GM12872 (cell line): ENCODE results near the gene SGPP2.

ENCODE experiments used
- CTCF ChIP-seq: IDR thresholded peaks from 3 replicates; pipeline ENCODE4 v1.5.1; 2011; ENCODE audit warnings: low read depth, mild to moderate bottlenecking, low read length, moderate library complexity; ENCODE audit not compliant: insufficient read depth

Gene SGPP2

GRCh38 chr2:222456479-222457077 lies 32.2 kb downstream of the SGPP2 start:
- TF ChIP-seq CTCF, result no peak

- no peak for TF ChIP-seq CTCF
Measured at GRCh38 chr2:222459983-222460382, 35.6 kb downstream of the SGPP2 start.

- TF ChIP-seq CTCF, result no peak
Measured at GRCh38 chr2:222465746-222466145, 41.4 kb downstream of the SGPP2 start.

GRCh38 chr2:222468346-222468745 lies 44.0 kb downstream of the SGPP2 start:
- no peak for TF ChIP-seq CTCF

GRCh38 chr2:222470802-222471468 lies 46.6 kb downstream of the SGPP2 start:
- no peak for TF ChIP-seq CTCF

GRCh38 chr2:222477962-222478608 lies 53.7 kb downstream of the SGPP2 start:
- no peak for TF ChIP-seq CTCF

GRCh38 chr2:222479859-222480258 lies 55.5 kb downstream of the SGPP2 start:
- no peak for TF ChIP-seq CTCF
